HG03196 (cell line): ENCODE measurements around the gene VSTM2B.

Experiments used
- ATAC-seq: cut with Tn5 transposase; IDR thresholded peaks from one replicate; pipeline ENCODE4 v1.9.1; 2021; ENCODE audit not compliant: unreplicated experiment

The VSTM2B gene

DNA sequence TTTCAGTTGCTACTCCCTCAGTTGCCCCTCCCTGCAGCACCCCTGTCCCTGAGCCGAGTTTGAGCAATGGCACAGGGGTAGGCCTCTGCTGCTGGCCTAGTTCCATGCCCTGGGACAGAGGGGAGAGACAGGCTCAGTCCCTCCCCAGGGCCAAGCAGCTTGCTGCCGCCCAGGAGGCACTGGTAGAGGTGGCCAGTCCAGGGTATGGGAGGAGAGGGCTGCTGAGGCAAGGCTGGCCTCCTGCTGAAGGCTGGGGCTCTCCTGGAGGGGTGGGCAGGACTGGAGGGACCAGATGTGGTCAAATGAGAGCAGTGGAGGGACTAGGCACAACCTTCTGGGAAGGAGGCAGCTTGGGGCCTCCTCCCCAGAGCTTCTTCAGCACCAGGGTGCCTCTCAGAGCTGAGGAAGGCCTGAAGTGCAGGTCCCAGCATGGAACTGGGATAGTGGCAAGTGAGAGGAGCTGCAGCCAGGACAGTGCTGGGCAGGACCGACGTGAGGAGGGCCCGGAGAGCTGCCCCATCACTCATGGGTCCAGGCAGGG, 29.8 kb upstream of the VSTM2B start:
- no peak for ATAC-seq

DNA sequence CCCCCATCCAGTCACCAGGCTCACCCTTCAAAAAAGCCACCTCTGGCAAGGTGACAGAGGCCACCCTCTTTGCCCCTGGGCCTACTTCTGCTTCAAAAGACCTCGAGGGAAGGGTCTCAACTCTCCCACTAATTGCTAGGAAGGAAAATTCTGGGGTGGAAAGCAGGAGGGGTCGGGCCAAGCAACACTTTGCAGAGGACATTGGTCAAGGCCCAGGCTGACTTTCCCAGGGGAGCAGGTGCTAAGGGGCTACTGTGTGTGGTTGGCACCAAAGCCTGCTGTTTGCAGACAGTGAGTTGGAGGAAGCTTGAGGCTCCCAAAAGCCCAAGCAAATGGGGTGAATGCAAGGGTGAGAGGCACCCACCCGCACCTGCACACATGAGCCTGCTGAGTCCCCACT, 28.6 kb upstream of the VSTM2B start:
- ATAC-seq, result no peak

DNA sequence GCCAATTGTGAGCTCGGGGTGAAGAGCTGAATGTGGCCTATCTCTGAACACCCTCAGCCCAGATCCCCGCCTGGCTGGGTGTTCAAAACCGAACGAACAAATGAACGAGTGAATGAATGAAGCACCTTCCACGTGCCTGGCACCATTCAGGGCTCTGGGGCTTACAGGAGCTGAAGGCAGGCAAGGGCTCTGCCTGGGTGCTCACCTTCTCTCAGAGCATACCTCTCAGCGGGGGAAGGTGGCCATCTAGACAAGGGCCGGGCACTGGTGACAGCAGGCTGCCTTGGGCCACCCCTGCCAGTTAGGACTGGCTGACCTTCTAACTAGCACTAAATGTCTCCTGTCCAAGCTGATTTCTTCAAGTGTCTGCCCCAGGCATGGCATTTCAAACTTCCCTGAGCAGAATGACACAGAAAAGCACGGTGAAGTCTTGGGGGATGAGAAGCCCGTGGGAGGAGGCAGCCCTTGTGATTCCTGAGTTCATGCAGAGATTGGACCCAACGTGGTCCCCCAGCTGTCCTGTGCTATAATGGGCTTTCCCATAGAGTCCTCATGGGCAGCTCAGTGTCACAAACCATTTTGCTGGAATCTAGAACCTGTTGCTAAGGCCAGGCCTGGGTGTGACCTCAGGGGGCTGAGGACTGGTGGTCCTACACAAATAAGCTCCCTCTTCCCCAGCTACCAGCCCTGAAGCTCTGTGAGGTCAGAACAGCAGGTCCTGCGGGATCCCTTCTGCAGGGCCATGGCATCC, 27.9 kb upstream of the VSTM2B start:
- ATAC-seq, result no peak

- ATAC-seq, result no peak
Measured at GRCh38 chr19:29499261-29499920, 26.4 kb upstream of the VSTM2B start.

- no peak for ATAC-seq
Measured at GRCh38 chr19:29499921-29500590, 25.7 kb upstream of the VSTM2B start.

- ATAC-seq, result no peak
Measured at GRCh38 chr19:29501816-29502580, 23.8 kb upstream of the VSTM2B start.

DNA sequence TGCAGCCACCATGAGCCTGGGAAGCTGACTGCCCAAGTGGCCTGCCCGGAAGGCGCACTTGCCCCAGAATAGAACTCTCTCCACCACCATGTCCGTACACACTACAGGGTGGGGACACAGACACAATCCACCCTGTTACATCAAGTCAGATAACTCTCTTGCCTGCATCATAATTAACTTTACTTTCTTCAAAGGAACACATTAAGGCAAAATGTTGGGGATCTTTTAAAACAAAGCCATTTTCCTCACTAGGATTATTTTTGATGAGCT, 23.3 kb upstream of the VSTM2B start:
- ATAC-seq, result no peak

DNA sequence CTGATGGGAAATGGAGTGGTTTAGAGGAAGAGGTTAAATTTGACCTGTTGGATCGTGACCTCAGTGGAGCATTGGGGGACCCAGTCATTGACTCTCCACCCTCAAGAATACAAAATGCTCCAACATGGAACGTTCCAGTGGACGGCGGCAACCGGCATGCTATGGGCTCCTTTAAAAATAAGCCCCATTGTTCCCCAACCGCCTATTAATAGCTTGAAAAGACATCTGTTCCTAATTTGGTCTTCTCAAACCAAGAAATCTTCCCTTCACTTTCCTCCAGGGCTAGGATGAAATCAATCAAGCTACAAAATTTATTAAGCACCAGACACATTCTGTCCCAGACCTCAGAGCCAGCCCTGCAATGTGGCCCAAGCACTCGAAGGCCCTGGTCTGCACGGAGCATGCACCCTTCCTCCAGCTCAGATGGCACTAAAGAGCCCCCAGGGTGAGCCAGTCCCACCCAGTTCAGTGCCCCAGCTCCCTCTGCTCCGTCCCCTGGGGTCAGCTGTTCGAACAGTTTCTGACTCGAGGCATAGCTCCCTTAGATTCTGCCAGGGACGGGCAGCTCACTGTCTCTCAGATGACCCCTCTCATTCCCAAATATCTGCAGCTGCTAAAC, 22.5 kb upstream of the VSTM2B start:
- no peak for ATAC-seq

- ATAC-seq, result no peak
Measured at GRCh38 chr19:29503785-29504184, 22.0 kb upstream of the VSTM2B start.

- ATAC-seq, result no peak
Measured at GRCh38 chr19:29504454-29504853, 21.3 kb upstream of the VSTM2B start.

DNA sequence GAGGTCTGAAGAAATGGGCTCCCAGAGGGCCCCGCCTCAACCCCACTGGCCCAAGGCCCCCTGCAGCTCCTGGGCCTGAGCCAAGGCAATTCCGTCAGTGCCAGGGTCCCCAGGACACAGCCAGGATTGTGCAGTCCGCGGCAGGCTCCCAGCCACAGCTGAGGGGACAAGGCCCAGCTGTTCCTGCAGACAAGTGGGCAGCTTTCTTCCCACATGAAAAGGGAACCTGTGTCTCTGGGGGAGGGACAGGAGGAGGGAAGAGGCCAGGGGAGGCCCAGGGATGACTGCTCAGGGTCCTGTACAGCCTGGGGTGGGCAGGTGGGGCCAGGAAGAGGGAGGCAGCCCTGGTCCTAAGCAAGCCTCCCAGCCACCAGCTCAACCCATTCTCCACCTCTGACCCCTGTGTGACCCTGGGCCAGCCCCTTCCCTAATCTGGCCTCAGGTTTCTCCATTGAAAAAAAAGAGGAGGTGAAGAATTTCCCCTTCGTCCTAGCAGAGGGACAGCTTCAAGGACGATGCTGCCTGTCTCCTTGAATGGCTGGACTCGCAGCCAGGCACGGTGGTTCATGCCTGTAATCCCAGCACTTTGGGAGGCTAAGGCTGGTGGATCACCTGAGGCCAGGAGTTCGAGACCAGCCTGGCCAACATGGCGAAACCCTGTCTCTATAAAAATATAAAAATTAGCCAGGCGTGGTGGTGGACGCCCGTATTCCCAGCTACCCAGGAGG, 20.5 kb upstream of the VSTM2B start:
- ATAC-seq, result no peak

DNA sequence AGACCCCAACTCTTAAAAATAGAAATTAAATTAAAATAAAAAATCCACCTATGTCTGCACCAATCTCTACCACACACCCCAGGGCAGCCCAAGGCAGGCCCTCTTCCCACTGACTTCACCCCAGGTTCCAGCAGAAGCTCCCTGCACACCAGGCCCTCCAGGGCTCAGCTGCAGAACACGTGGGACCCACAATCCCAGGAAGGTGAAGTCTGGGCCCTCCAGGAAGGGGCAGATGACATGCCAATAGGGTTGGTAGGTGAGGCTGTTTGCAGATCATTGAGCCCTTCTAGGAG, 19.2 kb upstream of the VSTM2B start:
- ATAC-seq, result no peak

GRCh38 chr19:29507081-29507860, 18.5 kb upstream of the VSTM2B start:
- no peak for ATAC-seq

GRCh38 chr19:29508181-29508580, 17.6 kb upstream of the VSTM2B start:
- ATAC-seq, result no peak

DNA sequence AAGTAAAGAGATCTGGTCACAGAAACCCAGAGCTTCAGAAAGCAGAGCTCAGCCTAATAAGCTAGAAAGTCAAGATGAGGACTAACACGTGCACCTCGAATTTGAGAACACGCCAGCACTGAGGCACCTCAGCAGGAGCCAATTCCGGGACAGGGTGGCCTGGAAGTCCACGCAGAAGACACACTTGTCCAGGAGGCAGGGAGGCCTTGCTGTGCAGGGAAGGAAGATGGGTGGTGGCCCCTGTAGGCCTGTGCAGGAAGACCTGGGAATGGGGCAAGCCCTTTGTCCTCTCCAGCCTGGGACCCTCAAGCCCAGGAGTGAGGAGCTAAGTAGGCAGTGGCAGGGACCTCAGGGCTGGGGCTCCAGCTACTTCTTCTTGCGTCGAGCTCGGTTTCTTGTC, 16.3 kb upstream of the VSTM2B start:
- ATAC-seq, result no peak

- ATAC-seq, result no peak
Measured at GRCh38 chr19:29510701-29511265, 15.0 kb upstream of the VSTM2B start.

- no peak for ATAC-seq
Measured at GRCh38 chr19:29511768-29512167, 14.0 kb upstream of the VSTM2B start.

GRCh38 chr19:29512748-29513147, 13.0 kb upstream of the VSTM2B start:
- ATAC-seq, result no peak

- ATAC-seq, result no peak
Measured at GRCh38 chr19:29514525-29515232, 11.1 kb upstream of the VSTM2B start.
